Medulla oblongata (tissue), 1 donor: ENCODE data around the gene GPC6.

ENCODE experiments used
- DNase-seq: peaks from one replicate; pipeline ENCODE4 v3.0.0-alpha.2; 2015; ENCODE audit errors: extremely low spot score

Gene GPC6

DNA sequence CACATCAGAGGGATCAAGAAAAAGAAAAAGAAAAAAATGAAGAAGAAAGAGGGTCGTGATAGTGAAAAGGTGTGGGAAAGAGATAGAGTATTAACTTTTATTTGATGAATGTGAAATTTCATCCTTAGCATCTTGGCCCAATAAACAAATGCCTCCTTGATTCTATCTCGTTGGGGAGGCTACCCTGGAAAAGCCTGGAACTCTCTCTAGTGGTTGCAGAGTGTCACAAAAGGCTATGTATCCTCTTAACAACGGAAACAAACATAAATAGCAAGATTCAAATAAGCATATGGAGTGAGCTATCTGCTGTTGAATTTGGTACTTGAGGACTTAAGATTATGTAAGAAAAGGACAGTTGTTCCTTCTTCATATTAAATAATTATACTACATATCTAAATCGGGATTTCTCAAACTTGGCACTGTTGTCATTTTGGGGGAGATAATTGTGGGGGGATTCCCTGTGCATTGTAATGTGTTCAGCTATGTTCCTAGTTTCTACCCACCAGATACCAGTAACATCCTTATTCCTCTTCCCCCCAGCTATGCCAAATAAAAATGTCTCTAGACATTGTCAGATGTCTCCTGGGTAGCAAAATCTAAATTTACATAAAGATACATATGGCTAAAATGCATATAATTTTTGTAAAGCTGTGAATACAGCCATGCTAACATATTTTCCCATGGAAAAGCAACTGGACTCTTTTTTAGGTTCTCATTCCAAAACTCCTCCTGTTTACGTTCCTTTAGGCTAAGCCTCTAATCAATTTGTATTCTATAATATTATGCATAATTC, 695.7 kb downstream of the GPC6 start:
- no peak for DNase-seq

DNA sequence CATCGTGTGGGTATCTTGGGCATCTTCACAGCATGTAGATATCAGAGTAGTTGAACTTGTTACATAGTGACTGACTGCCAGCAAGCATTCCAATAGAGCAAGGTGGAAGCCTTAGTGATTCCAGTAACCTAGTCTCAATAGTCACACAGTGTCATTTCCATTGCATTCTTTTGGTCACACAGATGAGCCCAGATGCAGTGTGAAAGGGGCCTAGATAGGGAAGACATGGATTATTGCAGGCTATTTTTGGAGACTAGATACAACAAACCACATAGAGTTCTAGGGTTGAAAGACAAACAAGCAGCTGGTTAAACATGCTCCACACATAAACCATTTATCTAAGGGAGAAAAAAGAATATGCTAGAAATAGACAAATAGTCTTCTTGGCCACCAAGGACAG, 699.4 kb downstream of the GPC6 start:
- no peak for DNase-seq

DNA sequence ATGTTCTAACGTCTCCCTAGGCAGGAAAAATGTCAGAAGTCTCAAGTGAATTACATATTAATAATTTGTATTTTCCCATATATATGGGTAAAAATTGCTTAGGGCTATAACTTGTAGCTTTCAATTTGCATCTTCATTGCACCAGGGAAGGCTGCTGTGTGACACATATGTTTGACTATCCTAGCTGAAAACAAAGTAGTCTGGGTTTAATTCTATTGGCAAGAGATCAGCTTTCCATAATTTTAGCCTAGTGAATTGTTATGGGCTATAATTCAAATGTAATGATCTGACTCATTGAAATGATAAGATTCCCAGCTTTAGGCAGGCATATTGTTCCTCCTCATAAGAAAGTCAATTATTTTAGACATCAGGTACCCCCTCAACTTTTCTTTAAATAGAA, 699.8 kb downstream of the GPC6 start:
- DNase-seq, result no peak

DNA sequence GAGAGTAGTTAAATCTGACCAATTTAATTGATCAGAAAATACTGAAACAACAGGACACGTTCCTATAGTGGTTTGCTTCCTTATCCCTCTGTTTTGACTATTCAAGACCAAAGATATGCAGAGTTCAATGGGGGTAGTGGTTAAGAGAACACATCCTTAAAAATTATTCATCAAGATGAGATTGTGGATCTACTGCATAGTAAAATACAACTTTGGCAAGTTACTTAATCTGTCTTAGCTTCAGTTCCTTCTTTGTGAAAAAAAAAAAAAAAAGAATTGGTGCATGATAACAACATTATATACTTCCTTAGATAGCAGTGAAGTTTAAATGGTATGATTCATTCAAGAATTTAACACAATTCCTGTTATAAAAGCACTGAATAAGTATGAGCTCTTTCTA, 700.8 kb downstream of the GPC6 start:
- DNase-seq, result no peak

DNA sequence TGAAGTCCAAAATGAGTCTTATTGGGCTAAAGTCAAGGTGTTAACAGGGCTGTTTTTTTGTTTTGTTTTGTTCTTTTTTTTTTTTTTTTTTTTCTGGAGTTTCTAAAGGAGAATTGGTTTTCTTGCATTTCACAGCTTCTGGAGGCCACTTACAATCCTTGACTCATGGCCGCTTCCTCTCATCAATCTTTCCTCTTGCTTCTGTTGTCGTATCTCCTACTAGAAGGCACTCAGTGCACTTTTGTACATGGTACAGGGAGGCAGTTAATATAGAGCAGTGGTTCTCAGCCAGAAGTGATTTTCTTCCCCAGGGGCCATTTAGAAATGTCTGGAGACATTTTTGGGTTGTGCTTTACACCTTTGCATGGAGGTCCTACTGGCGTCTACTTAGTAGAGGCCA, 706.3 kb downstream of the GPC6 start:
- no peak for DNase-seq

DNA sequence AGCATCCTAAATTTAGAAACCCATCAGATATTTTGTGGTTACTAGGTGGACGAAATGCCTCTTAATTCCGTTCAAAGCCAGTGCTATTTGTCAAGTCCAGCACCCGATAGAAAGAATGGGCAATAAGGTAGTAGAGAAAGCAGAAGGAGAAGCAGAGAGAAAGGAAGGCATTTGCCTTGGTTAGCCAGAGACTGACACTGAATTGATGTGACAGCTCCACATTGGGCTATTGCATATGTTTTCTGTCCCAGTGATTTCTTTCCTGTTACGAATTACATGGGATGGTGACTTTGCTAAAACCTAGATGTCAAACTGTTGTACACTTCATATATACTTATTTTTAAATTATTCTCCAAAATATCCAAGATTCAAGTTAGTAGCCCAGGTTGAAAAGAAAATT, 710.3 kb downstream of the GPC6 start:
- DNase-seq, result no peak

DNA sequence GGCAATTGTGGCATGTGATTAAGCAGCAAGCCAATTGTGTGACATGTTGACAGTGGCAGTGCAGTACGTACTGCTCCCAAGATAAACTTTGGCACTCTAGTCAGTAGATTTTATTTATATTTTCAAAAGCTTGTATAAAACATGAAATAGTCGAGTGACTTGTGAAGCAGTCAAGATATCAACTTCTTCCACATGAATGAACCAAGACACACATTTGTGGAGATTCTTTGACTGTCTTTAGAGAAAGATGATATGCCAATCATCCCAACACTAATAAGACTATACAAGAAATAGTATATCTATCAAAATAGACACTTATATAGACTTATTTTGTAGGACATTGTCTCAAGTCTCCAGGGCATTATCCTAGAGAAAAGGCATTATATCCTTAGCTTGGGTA, 714.8 kb downstream of the GPC6 start:
- DNase-seq, result no peak

DNA sequence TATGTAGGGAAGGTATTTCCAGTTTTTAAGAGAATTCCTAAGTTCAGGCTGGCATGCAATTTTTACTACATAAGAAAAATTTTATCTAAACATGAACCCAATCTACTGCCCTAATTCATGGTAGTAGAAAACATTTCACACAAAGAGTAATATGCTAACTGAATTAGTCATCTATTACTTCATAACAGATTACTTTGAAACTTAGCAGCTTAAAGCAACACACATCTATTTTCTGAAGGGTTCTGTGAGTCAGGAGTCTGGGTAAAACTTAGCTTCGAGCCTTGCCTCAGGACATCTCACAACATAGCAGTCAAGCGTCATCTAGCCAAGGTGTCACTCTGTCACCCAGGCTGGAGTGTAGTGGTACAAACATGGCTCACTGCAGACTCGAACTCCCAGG, 715.4 kb downstream of the GPC6 start:
- no peak for DNase-seq

DNA sequence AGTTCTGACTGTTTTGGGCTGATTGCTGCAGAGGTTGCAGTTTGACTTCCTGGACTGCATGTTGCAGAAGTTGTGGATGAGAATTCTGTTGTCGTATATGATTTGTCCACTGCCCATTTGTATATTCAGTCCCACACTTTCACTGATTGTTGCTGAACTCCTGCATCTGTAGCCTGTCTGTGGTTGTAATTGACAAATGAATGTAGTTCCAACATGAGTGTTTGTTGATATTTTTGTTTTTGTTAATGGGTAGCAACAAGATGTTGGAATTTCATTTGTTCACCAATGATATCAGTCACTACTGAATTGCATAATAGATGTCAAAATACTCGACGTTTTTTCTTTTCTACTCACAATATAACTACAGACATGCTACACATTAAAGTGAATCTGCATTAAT, 719.0 kb downstream of the GPC6 start:
- no peak for DNase-seq

DNA sequence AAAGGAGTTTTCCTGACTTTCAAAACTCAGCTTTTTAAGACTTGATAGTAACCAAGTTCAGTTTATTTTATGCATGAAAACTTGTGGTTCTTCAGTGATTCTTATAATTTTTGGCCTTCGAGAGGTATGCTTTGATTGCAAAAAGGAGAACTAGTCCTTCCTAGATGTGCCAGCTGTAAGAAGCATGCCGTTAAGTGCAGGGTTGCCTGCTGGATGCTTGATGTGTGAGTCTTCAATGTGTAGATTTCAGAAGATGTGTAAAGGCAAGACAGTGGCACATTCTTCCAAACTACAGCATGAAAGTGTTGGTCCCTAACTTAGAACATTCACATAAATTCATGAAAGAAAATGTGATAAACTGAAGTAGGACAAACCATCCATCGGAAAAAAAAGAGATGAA, 720.4 kb downstream of the GPC6 start:
- DNase-seq, result no peak

DNA sequence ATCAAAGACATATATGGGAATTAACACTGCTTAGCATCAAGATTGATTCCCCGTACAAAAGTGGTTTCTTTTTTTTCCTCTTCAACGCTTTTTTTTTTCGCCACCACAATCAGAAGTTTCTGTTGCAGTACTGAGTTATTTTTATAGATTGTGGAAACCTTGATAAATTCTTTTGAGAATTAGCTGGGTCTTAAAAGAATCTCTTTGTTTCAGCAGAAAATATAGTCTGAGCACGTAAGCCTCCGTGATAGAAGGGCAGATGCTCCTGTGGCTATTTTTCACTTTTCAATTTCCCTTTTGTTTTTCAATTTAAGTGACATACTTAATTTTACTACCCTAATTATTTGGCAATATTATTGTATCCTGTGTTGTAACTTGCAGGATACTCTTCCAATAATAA, 721.0 kb downstream of the GPC6 start:
- no peak for DNase-seq

DNA sequence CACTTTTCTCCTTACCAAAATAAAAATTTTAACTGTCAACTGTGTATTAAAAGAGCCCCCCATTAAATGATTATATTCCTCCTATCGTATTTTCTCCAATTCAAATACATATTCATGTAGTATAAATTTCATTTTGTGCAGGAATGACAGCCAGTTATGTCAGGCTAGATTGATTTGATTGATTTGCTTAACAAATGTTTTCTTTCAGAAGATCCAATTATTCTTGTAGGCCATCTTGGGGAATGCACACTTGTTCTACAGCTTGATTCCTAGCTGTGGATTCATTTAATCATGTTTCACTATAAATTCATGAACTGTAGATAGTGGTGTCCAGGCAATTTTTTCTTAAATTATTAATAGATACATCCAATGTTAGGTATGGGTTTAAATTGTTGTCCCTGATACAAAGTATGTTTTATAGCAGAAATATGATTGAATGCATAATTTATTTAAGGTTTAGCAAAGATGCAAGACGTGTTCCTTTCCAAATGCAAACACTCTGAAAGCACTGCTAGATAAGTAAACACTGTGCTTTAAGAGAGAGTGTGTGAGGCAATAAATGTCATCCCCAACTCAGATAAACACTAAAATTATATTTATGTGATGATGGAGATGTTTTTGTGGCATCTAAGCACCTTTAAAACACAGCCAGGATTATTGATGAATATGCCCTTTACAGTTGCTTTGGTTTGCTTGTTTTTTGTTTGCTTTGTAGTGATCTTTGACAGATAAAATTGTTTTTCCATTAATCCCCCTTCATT, 721.7 kb downstream of the GPC6 start:
- DNase-seq, result no peak

DNA sequence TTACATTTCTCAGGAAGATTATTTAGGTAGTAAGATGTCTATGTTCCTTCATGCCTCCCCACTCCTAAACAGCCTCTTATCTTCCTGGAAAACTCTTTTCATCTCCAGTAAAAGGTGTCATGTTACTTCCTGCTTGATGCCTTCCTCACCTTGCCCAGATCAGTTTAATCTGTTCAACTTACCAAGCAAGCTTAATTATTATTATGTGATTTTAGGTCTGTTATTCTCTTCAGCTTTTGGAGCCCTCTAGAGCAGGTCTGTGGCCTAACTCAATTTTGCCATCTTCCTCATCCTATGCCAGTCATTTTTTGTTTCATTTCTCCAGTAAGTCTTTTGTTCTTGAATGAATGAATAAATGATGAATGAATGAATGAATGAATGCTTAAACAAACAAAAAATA, 724.5 kb downstream of the GPC6 start:
- no peak for DNase-seq

DNA sequence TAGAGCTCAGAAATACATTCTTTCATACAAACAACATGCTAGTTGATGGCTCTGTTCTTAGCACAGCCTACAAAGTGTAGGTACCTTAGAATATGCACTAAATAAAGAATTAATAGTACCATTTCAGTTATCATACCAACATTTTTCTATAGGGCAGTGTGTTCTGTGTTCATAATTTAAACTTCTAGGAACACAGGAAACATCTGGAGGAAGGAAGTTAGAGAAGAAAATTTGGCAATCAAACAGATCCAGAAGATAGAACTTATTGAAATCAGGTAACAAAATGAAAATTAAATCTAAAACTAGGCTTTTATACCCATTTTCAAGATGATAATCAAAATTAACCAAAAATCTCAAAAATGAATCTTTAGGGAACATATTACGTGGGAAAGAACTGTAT, 725.3 kb downstream of the GPC6 start:
- no peak for DNase-seq

DNA sequence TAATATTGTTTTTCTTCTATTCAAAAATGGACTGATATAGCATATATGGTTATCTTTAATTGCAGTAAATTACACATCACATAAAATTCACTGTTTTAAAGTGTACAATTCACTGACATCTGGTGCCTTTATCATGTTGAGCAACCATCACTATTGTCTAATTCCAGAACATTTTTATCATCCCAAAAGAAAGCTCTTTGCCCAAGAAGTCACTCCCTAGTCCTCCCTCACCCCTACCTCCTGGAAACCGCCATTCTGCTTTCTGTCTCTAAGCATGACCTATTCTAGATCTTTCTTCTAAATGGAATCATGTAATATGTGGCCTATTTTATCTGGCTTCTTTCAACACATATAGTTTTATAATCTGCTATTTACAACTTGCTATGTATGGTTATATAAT, 727.2 kb downstream of the GPC6 start:
- DNase-seq, result no peak

DNA sequence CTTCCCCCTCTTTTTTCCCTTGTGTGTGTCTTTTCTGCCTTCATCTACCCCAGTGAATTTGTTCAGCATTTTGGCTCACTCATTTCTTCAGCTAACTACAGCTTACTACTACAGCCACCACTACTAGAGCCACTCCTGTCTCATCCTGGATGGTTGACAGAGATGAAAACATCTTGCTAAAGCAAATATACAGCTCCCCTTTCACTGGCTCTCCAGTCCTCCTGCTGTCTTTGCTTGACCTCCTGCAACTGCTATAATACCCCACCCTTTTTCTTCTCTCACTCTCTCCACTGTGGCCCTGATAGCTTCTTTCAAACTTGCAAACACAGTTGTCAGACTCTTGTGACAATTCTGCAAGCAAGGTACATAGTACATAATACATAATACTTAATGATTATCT, 729.3 kb downstream of the GPC6 start:
- no peak for DNase-seq

DNA sequence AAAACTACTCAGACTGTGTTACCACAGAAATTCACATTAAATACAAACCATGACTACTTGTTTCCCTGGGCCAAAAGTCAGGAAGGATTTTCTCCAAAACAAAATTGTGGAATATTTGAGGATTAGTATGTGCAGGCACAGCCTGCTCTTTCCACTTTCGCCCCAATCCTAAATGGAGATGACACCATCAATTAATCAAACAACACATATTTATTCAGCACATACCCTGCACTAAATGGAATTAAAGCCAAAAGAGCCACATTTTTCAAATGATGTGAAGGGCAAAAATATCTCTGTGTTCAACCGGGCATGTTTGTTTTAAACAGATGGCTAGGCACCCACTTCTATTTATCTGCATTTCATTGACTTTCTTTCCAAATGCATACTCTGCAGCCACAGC, 729.8 kb downstream of the GPC6 start:
- DNase-seq, result no peak

DNA sequence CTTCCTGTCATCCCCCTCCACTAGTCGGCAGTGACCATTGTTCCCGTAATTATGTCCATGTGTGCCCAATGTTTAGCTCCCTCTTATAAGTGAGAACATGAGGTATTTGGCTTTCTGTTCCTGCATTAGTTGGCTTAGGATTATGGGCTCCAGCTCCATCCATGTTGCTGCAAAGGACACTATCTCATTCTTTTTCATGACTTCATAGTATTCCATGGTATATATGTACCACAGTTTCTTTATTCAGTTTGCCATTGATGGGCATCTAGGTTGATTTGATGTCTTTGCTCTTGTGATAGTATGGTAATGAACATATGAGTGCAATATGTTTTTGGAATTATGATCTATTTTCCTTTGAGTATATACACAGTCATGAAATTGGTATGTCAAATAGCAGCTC, 730.8 kb downstream of the GPC6 start:
- no peak for DNase-seq

DNA sequence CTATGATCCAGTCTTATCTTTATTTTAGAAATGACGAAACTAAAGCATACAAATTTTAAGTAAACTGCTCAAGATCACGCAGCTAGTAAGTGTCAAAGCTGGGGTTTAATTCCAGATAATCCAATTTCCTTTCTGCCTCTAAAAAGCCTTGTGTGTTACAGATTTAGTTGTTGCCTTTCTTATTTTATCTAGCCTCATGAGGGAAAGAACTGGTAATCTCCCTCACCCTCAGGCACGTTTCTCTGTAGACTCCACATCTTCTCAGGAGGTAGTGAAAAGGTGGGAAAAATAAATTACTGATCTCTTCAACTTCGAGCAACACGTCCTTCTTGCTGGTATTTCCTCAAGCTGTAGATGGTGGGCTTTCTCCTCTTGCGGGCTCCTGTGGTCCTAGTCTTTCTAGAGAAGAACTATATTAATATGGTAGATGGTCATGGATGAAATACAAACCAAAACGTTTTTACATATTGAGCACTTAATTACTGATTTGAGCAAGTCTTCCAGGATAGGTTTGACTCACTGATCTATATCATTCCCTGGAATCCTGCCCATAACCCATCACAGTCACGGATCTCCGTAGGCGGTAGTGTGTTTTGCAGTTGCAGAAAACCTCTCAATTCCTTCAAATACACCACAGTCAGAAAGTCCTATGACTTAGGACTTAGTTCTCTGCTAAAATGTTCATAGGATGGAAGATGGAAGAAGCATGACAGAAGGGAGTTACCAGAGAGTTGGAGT, 733.4 kb downstream of the GPC6 start:
- DNase-seq, result no peak

DNA sequence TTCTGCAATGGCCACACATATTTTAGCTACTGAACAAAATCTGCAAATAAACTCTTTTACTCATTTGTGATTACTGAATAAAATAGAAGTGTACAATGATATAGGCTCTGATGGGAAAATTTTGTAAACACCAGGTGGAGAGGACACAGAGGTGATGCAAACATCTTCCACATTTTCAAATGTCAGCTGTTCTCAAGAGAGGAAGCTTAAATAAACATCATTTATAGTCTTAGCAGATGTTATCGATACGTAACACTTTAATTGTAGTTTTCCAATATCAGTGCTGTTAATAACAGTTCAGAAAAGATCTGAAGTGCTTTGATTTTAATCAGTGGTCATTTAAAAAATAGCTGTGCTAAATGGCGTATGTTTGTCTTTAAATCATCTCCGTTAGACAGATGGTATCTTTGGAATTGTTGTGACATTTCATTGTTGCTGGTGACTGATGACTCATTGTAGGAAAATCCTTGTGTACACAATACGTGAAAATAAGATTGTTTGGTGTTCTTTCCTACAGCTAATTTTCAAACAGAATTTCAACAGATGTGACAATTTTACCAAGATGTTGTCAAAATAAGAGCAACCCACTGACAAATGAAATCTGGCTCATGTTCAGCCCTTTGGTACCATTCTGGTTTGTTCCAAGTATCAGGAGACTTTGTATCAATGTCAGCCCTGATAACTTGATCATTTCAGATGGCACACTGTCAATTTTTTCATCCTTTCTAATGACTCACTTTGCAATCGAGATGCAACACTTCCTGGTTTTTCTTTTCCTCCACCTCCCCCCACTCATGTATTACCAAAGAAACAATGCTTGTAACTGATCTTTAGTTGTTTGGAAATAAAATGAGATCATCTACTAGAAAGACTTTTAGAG, 736.9 kb downstream of the GPC6 start:
- no peak for DNase-seq

DNA sequence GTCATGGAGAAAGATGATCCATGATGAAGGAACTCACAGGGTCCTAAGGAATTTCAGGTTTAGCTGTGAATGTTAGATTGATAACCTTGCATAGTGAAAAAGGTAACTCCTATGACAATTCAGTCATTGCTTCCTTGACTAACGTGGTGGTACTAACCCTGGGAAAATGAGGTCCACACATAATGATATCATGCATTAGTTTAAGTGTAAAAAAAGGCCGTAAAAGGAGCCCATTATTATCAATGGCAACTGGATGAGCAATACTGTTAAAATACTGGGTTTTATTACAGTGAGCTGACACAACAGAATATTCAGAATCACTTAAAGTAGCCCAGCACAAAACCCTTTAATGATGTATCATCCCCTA, 737.5 kb downstream of the GPC6 start:
- no peak for DNase-seq

DNA sequence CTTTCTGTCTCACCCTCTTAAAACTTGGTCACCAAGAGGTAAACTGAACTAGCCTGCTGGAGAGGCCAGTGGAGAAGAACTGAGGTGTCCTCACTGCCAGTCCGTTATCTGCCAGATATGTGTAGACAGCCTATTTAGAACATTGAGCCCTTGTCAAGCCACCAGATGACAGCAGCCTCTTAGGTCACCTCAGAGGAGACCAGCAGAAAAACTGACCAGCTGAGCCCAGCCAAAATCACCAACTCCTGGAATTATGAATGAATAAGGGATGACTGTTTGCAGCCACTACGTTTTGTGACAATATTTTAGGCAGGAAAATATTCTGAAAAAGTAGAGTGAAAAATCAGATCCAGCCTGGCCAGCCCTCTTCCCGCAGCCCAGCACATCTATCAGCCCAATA, 739.0 kb downstream of the GPC6 start:
- no peak for DNase-seq
